OCI-LY3 (cell line): ENCODE data around the gene LCOR.

ENCODE experiments used
- H2AFZ ChIP-seq: fragments of 200-600, 300-600 bp; shearing (Covaris generic); 2 replicates; pipeline ENCODE4 v1.6.0; 2014; ENCODE audit warnings: antibody characterized with exemption, low read depth, low read length
- H3K27ac ChIP-seq: fragments of 200-600, 300-600 bp; sonication (generic); 2 replicates; pipeline ENCODE4 v1.5.1; 2014; ENCODE audit warnings: mild to moderate bottlenecking, low read length, moderate library complexity, mixed read lengths
- H3K27me3 ChIP-seq: fragments of 200-600, 300-600 bp; sonication (generic); 2 replicates; pipeline ENCODE4 v1.6.1; 2014; ENCODE audit warnings: low read depth, low read length, mixed read lengths
- H3K36me3 ChIP-seq: fragments of 200-600, 300-600 bp; sonication (generic); replicated peaks from 2 replicates; pipeline ENCODE3; 2014; ENCODE audit warnings: low read depth, low read length, mixed read lengths
- H3K4me1 ChIP-seq: fragments of 300-600, 200-600 bp; sonication (generic); 2 replicates; pipeline ENCODE4 v1.6.1; 2014; ENCODE audit warnings: low read length, mixed read lengths
- H3K4me2 ChIP-seq: fragments of 200-600, 300-600 bp; sonication (generic); 2 replicates; pipeline ENCODE4 v1.6.1; 2014; ENCODE audit warnings: low read length, mixed read lengths
- H3K4me3 ChIP-seq: fragments of 300-600, 200-600 bp; sonication (generic); 2 replicates; pipeline ENCODE4 v1.5.1; 2014; ENCODE audit warnings: antibody characterized with exemption, mild to moderate bottlenecking, low read length, moderate library complexity
- H3K79me2 ChIP-seq: fragments of 300-600, 200-600 bp; shearing (Covaris generic); 2 replicates; pipeline ENCODE4 v1.6.1; 2014; ENCODE audit warnings: mild to moderate bottlenecking, low read length, mixed read lengths
- H3K9ac ChIP-seq: fragments of 300-600, 200-600 bp; shearing (Covaris generic); 2 replicates; pipeline ENCODE4 v1.6.0; 2014; ENCODE audit warnings: mild to moderate bottlenecking, low read length, moderate library complexity
- H3K9me3 ChIP-seq: fragments of 200-600, 300-600 bp; shearing (Covaris generic); 2 replicates; pipeline ENCODE4 v1.6.1; 2014; ENCODE audit warnings: low read length, mixed read lengths; ENCODE audit not compliant: insufficient read depth
- H4K20me1 ChIP-seq: fragments of 200-600, 300-600 bp; sonication (generic); 2 replicates; pipeline ENCODE4 v1.6.1; 2016; ENCODE audit warnings: low read length, mixed read lengths; ENCODE audit not compliant: insufficient read depth
- CTCF ChIP-seq: fragments of 200-600, 300-600 bp; sonication (generic); IDR thresholded peaks from 2 replicates; pipeline ENCODE4 v1.5.1; 2014; ENCODE audit warnings: antibody characterized with exemption, low read length, low read depth
- EZH2phosphoT487 ChIP-seq: fragments of 200-600 bp; shearing (Covaris generic); IDR thresholded peaks from 2 replicates; pipeline ENCODE4 v1.6.1; 2018; ENCODE audit warnings: antibody characterized with exemption, mixed run types, low read depth

The LCOR gene

GRCh38 chr10:97028126-97028831 lies 196.2 kb downstream of the LCOR start:
- peaks cover 17% of the 10 kb centered on the region for H3K4me1 ChIP-seq
- no peak overlapping the region for H3K27ac ChIP-seq
- no peak overlapping the region for H2AFZ ChIP-seq
- TF ChIP-seq EZH2phosphoT487 (no peak), CTCF (no peak)
- H3K27me3 ChIP-seq = peaks cover 8% of the 10 kb centered on the region; the same call in 1 of the 2 replicates
- H3K79me2 ChIP-seq = no peaks in the 10 kb centered on the region
- H3K9ac ChIP-seq = no peak overlapping the region
- no peaks in the 10 kb centered on the region for H3K9me3 ChIP-seq
- H3K4me3 ChIP-seq = no peak overlapping the region
- no peaks in the 10 kb centered on the region for H4K20me1 ChIP-seq
- no peaks in the 10 kb centered on the region for H3K36me3 ChIP-seq
- no peak overlapping the region for H3K4me2 ChIP-seq

- no peak overlapping the region for H3K27ac ChIP-seq
- H3K9me3 ChIP-seq = no peaks in the 10 kb centered on the region
- H4K20me1 ChIP-seq = no peaks in the 10 kb centered on the region
- TF ChIP-seq EZH2phosphoT487 = no peak
- no peak for TF ChIP-seq CTCF
- H3K9ac ChIP-seq = no peak overlapping the region
- H3K4me3 ChIP-seq = no peak overlapping the region
- H3K27me3 ChIP-seq = peaks cover 8% of the 10 kb centered on the region; the same call in 1 of the 2 replicates
- H2AFZ ChIP-seq = no peak overlapping the region
- H3K4me2 ChIP-seq = no peak overlapping the region
- no peaks in the 10 kb centered on the region for H3K79me2 ChIP-seq
- H3K4me1 ChIP-seq = peaks cover 11% of the 10 kb centered on the region
- H3K36me3 ChIP-seq = no peaks in the 10 kb centered on the region
These were observed 196.7 kb downstream of the LCOR start for GRCh38 chr10:97028832-97029178.

DNA sequence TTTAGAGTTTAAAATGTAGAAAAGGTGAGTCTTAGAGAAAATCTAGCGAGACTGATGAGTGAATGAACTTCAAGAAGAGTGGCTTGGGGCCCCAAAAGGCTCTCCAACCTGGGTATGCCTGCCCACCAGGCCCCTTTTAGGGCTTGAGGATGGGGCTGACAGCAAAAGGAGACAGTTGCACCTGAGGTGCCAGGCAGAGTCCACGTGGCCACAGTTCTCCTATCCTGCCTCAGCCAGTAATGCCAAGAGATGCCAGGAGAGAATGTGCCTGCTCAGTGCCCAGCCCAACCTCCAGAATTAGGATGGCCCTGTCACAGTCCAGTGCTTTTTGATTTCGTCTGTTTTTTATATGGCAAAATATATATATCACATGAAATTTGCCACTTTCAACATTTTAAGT lies 197.2 kb downstream of the LCOR start:
- H3K9me3 ChIP-seq = no peaks in the 10 kb centered on the region
- H3K9ac ChIP-seq = no peak overlapping the region
- H3K79me2 ChIP-seq = no peaks in the 10 kb centered on the region
- H3K27me3 ChIP-seq = peaks cover 8% of the 10 kb centered on the region; the same call in 1 of the 2 replicates
- no peak overlapping the region for H3K27ac ChIP-seq
- H3K36me3 ChIP-seq = no peaks in the 10 kb centered on the region
- H4K20me1 ChIP-seq = no peaks in the 10 kb centered on the region
- no peak overlapping the region for H3K4me3 ChIP-seq
- peaks cover 7% of the 10 kb centered on the region for H3K4me1 ChIP-seq
- TF ChIP-seq CTCF (no peak), EZH2phosphoT487 (no peak)
- no peak overlapping the region for H3K4me2 ChIP-seq
- H2AFZ ChIP-seq = no peak overlapping the region

- no peaks in the 10 kb centered on the region for H3K9me3 ChIP-seq
- TF ChIP-seq CTCF (no peak), EZH2phosphoT487 (no peak)
- H3K4me3 ChIP-seq = no peak overlapping the region
- no peaks in the 10 kb centered on the region for H3K36me3 ChIP-seq
- H3K27ac ChIP-seq = no peak overlapping the region
- no peak overlapping the region for H3K9ac ChIP-seq
- H4K20me1 ChIP-seq = no peaks in the 10 kb centered on the region
- no peaks in the 10 kb centered on the region for H3K4me1 ChIP-seq
- H2AFZ ChIP-seq = no peak overlapping the region
- H3K27me3 ChIP-seq = peaks cover 8% of the 10 kb centered on the region; the same call in 1 of the 2 replicates
- no peaks in the 10 kb centered on the region for H3K79me2 ChIP-seq
- H3K4me2 ChIP-seq = no peak overlapping the region
These were observed 198.8 kb downstream of the LCOR start for GRCh38 chr10:97030894-97031293.
